GM19238 (cell line): ENCODE results near the gene P2RX3.

Source experiments
- DNase-seq: peaks from one replicate; pipeline ENCODE4 v3.0.0; 2011; ENCODE audit warnings: low spot score; ENCODE audit not compliant: insufficient read length

Gene P2RX3

GRCh38 chr11:57309106-57310059 is 28.8 kb upstream of the P2RX3 start:
- no peak for DNase-seq

GRCh38 chr11:57310091-57310490 is 28.1 kb upstream of the P2RX3 start:
- no peak for DNase-seq

DNA sequence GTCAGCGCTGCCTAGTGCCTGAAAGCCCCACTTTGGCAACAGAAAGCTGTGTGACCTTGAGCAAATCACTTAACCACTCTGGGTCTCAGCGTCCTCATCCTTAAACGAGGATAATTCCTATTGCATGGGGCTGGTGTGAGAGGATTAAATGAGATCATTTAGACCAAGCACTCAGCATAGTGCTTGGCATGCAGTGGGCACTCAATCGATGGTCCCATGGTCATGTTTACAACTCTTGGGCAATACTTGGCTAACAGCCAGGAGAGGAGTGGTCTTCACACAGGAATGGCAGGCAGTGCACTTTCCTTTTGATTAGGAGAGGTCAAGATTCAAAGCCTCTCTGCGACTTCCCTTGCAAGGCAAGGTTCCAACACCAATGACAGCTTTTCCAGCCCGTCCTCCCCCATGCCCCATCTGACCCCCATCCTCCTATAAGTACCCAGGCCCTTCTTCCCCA is 27.5 kb upstream of the P2RX3 start:
- no peak for DNase-seq

DNA sequence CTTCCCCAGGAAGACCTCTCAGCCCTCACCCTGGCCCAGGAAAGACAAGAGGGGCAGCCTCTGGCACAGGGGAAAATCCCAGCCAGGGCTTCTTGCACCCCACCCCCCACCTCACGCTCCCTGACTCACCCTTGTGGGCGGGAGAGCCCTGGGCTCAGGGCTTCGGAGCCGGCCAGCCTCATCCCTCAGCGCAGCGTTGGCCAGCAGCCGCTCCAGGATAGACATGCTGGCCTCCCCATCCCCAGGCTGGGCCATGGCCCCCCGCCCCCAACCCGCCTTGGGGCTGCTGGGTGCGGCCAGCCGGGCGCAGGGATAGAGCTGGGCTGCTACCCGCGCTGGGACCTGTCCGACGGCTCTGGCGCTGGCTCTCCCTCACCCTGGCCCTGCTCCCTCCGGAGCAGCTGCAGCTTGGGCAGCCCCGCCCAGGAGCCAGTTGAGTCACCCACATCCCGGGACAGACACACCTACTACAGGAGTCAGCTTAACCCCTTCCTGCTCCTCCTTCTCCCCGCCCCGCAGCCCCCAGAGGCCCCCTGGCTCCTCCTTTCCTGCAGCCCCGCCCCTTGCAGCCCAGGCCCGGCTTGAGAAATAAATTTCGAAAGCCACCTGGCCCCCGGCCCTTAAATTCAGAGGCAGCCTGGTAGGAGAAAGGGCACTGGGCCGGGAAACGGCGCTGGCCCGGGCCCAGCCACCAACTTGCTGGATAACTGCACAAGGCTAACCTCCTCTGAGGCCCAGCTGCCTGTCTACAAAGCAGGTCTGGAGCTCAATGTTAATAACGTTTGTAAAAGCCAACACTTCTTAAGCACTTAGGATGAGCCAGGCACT is 26.8 kb upstream of the P2RX3 start:
- DNase-seq = peak; percentile 91

GRCh38 chr11:57312511-57313021 is 25.6 kb upstream of the P2RX3 start:
- no peak for DNase-seq

- DNase-seq = no peak
Measured at GRCh38 chr11:57313071-57313787, 24.9 kb upstream of the P2RX3 start.

DNA sequence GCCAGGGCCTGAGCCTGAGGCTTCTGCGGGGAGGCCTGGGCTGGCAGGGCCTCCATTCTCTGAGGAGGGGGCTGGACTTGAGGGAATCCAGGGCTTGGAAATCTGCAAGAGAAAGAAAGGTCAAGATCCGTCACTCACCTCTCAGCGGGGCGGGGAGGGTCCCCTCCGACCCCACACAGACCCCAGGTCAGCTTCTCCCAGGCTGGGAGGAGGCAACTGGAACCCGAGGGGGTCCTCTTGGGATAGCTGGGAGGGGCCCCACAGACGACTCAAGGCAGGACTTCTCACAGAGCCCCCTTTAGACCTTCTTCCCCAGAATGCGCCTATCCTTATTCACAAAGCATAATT is 24.4 kb upstream of the P2RX3 start:
- DNase-seq = no peak

- DNase-seq = no peak
Measured at GRCh38 chr11:57314221-57314973, 23.8 kb upstream of the P2RX3 start.

DNA sequence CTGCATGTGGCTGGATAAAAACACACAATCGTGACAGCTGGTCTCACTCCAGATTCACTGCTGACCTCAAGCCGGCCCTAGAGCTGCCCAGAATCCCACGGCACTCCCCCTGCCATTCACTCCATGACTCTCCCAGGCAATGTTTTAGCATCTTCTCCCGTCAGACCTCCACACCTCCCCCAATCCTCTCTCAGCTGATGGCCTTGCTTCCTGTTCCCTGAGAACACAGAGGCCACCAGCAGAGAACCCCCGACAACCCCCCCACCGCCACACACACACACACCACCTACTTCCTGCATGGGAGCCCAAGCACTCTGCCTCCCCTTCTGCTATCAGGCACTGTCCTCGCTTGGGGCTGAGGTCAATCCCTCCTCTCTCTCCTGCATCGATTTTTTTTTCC is 22.7 kb upstream of the P2RX3 start:
- no peak for DNase-seq

DNA sequence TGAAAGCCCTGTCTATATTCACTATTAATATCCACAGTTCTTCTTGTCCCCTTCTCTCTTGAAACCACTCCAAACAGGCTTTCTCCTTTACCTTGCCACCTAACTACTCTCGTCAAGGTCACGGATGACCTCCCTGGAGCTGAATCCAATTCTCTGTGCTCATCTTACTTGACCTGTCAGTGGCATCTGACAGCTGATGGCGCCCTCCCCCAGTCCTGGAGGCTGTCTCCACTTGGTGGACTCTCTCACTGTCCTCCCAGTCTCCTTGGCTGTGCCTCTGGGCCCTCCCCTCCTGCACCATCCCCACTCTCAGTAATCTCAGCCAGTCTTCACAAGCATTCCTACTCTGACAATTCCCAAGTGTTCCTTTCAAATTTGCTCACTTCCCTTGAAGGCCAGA is 22.1 kb upstream of the P2RX3 start:
- DNase-seq = no peak

DNA sequence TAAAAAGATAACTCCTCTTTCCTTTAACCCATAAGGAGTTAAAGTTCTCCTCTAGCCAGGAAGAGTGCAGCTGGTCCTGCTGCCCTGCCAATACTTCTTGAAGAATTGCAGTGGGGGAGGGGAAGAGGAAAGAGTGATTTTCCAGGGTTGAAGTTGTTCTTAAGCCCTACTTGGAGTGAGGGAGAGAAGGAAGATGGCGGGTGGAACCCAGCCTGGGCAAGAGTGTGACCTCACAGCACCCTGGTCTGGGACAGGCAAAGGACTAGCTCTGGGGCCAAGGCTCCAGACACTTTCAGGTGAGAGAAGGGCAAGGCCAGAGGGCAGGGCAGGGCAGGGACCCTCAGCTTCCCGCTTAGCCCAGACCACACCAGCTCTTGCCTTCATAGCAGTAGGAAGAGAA is 20.0 kb upstream of the P2RX3 start:
- no peak for DNase-seq

DNA sequence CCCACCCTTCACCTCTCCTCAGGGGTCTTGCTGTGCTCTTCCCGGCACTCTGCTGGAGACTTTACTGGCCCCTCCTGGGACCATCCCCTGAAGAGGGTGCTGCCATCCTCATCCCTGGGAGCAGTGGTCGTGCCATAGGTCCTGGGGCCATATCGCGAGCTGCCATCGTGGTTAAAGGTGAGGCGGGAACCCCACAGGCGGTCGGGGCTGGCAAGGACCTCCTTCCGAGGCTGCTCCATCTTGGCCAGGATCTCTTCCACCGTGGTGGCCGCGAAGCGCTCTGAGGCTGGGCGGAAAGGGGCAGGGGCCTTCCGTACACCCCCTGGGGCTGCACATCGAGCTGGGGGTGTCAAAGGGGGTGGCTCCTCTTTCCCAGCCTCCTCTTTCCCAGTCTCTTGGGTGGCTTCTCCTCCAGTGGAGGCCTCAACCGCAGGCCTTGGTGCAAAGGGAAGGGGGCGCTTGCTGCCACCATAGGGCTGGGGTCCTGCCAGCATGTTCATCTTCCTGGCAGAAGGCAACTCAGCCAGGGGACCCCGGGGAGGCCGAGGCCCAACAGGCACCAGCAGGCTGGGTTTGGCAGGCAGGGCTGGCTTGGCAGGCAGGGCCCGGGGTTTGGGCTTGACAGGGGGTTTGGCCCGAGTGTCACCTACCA is 18.0 kb upstream of the P2RX3 start:
- DNase-seq = no peak

DNA sequence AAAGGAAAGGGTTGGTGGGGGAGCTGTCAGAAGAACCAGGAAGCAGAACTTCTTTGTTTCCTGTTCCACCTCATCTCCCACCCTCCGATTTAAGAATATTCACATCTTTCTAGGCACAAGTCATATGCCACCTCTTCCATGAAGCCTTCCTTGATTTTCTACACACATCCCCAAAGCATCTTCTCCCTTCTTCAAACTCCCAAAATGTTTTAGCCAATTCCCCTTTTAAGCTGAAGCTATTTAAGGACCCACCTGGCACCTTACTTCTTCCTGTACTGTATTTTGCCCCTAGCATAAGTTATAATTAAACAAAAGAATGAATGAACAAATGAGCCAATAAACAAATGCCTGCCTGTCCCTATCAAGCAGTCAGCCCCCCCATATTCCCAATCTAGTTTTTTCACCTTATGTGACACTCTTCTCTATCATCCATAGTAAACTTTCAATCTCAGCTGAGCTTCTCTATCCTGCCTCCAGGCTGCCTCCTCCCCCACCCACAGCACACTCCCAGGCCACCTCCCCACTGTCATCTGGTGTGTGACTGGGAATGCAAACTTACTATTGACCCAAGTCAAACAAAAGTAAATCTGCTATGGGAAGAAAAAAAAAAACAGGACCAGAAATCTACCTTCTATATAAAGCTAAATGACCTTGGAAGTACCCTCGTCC is 17.3 kb upstream of the P2RX3 start:
- DNase-seq = no peak

DNA sequence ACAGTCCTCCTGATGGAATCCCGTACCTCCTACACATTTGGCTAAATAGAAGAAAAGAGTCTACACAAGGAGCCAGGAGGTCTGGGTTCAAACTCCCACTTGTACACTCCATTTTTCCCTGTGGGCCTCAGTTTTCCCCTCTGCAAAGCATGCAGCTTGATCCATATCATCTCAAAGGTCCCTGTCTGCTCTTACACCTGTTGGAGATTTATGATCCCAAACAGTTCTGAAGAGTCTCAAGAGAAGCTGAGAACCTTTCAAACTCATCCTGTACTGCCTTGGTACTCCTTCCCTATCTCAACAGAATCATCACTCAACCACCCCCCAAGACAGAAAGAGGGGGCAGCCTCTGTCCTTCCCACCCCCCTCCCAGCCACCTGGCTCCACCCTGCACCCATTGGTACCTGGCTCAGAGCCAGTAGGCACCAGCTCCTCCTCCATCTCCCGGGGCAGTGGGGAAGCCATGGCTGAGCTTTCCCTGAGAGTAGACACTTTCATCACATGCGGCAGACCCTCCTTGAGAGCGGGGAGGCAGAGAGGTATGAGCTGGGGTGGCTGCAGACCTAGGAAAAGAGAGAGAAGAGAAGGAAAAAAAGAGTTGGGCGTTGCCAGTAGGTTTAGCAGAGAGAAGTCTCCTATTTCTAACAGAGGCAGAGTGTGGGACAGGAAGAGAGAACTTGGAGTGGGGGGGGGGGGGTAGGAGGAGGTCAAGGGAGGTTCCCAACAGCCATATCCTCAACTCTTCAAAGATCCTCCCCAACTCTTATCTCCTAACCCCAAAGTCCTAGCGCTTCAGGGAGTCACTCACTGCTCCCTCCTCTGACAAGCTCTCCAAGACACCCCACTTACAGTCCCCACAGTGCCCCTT is 16.5 kb upstream of the P2RX3 start:
- DNase-seq = no peak

DNA sequence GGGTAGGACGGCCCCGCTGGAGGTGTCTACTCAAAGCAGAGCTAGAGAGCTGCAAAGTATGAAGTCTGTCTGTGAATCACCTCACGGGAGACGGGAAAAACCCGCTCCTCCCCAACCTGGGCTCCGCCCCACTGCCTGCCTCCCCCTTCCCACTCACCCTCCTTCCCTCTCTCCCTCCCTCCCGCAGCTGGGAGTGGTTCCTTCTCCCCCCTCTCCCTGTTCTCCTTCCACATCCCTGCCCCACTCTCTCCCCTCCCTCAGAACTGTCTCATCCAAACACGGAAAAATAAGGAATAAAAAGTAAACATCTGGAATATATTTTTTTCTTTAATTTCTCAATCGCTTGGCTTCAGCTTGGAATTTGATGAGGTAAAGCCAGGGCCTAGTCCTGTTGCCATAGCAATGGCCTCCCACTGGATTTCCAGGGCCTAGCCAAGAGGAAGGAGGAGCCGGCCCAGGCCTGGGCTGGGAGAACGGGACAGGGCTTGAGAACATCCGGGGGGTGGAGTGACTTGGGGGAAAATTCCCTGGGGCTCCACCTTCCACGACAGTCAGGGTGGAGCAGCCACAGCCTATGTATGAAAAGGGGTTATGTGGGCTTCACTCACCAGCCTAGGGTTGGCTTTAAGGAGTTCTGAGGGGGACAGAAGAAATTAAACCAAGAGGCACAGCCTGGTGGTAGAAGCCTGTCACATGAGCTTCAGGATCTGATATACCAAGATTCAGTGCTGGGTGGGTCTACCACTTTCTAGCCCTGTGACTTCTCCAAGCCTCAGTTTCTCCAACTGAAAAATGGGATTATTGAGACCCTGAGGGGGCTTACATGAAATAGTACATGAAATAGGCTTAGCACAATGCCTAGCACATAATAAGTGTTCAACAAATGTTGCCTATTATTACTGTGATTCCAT is 15.6 kb upstream of the P2RX3 start:
- no peak for DNase-seq

- no peak for DNase-seq
Measured at GRCh38 chr11:57323167-57323854, 14.8 kb upstream of the P2RX3 start.

GRCh38 chr11:57323855-57324153 is 14.3 kb upstream of the P2RX3 start:
- no peak for DNase-seq
